Right ventricle myocardium superior (tissue), 1 donor: ENCODE data around the gene TFE3. TPM values are rescaled to one million over a fixed set of nuclear protein-coding genes. Genes with fewer than 3 reads are reported as not detected.

Experiments used
- total RNA-seq: library from RNA; stranded (reverse); fragmentation: NEBNext Ultra II Directional; extraction: Animal tissue kit (Norgen Biotek cat#: 25700); gene quantifications from one replicate; pipeline ENCODE4 v1.2.1, GENCODE V29; 2021
- donor health status: DM: no; HTN: yes; CAD: no; lungs with severe emphysema.

The TFE3 gene
- total RNA-seq, 1 donor from 2014 or later = 19.3 TPM

Other genes with a start within 250 kb of the TFE3 start
- gene HDAC6, start 241.3 kb downstream of the TFE3 start, total RNA-seq = 35.3 TPM
- gene ERAS, start 216.8 kb downstream of the TFE3 start, total RNA-seq = not detected
- 0.30 TPM for gene PCSK1N, start 207.7 kb downstream of the TFE3 start, total RNA-seq
- 79.7 TPM for gene TIMM17B, start 145.6 kb downstream of the TFE3 start, total RNA-seq
- 56.2 TPM for gene PQBP1, start 145.4 kb downstream of the TFE3 start, total RNA-seq
- 12.9 TPM for gene SLC35A2, start 131.7 kb downstream of the TFE3 start, total RNA-seq
- gene PIM2, start 124.3 kb downstream of the TFE3 start, total RNA-seq = 3.0 TPM
- 16.7 TPM for gene OTUD5, start 85.8 kb downstream of the TFE3 start, total RNA-seq
- gene KCND1, start 71.5 kb downstream of the TFE3 start, total RNA-seq = 0.38 TPM
- 17.7 TPM for gene GRIPAP1, start 41.1 kb downstream of the TFE3 start, total RNA-seq
- 1.2 TPM for gene CCDC120, start 15.6 kb upstream of the TFE3 start, total RNA-seq
- 6.9 TPM for gene PRAF2, start 30.6 kb upstream of the TFE3 start, total RNA-seq
- 79.0 TPM for gene WDR45, start 36.5 kb upstream of the TFE3 start, total RNA-seq
- 17.8 TPM for gene GPKOW, start 80.4 kb upstream of the TFE3 start, total RNA-seq
- 5.3 TPM for gene MAGIX, start 119.4 kb upstream of the TFE3 start, total RNA-seq
- 50.1 TPM for gene PLP2, start 128.5 kb upstream of the TFE3 start, total RNA-seq
- 12.7 TPM for gene PRICKLE3, start 143.0 kb upstream of the TFE3 start, total RNA-seq
- 1.6 TPM for gene SYP, start 156.8 kb upstream of the TFE3 start, total RNA-seq
- 0.11 TPM for gene CACNA1F, start 190.0 kb upstream of the TFE3 start, total RNA-seq
- 10.8 TPM for gene CCDC22, start 192.1 kb upstream of the TFE3 start, total RNA-seq
- not detected for gene FOXP3, start 221.4 kb upstream of the TFE3 start, total RNA-seq
- 21.9 TPM for gene PPP1R3F, start 226.4 kb upstream of the TFE3 start, total RNA-seq